A673 (cell line): ENCODE results near the gene DAPK2. TPM values are rescaled to one million over a fixed set of nuclear protein-coding genes. Genes with fewer than 3 reads are reported as not detected.

Experiments used
- BruUV-seq: library from RNA; stranded (reverse); fragments of 400-500 nt; replicated peaks from 2 replicates; lab custom pipeline; 2021; lab: Mats Ljungman, UMichigan
- CTCF ChIA-PET: fragments of 300-600 bp; sonication (Branson Sonifier 250); formaldehyde crosslinking; loops from one replicate; lab custom pipeline; 2022; ENCODE audit warnings: antibody characterized with exemption; lab: Charles Lee
- POLR2A ChIA-PET: fragments of 300-600 bp; sonication (Branson Sonifier 250); formaldehyde crosslinking; loops from one replicate; lab custom pipeline; 2022; ENCODE audit warnings: antibody characterized with exemption; ENCODE audit not compliant: low non-redundant PET; lab: Charles Lee
- DNase-seq: peaks from one replicate; pipeline ENCODE4 v3.0.0-alpha.2; 2015; ENCODE audit warnings: low spot score
- H3K27ac ChIP-seq: fragments of 200-600 bp; sonication (generic); 2 replicates; pipeline ENCODE4 v1.5.1; 2016; ENCODE audit warnings: mixed run types, low read depth, mild to moderate bottlenecking, mixed read lengths, antibody characterized with exemption, low read length; ENCODE audit not compliant: poor library complexity, severe bottlenecking
- H3K27me3 ChIP-seq: fragments of 200-600 bp; sonication (generic); replicated peaks from 2 replicates; pipeline ENCODE4 v1.6.1; 2017; ENCODE audit warnings: mixed run types, low read depth, mild to moderate bottlenecking, mixed read lengths, antibody characterized with exemption, low read length; ENCODE audit not compliant: insufficient read depth, poor library complexity
- H3K36me3 ChIP-seq: fragments of 200-600 bp; sonication (generic); 2 replicates; pipeline ENCODE4 v1.6.1; 2016; ENCODE audit warnings: mixed run types, mild to moderate bottlenecking, mixed read lengths, antibody characterized with exemption, low read length; ENCODE audit not compliant: insufficient read depth, poor library complexity, severe bottlenecking
- H3K4me1 ChIP-seq: fragments of 200-600 bp; sonication (generic); 2 replicates; pipeline ENCODE4 v1.6.1; 2017; ENCODE audit warnings: mixed run types, mild to moderate bottlenecking, mixed read lengths, antibody characterized with exemption, low read length; ENCODE audit not compliant: insufficient read depth, poor library complexity, severe bottlenecking
- H3K4me3 ChIP-seq: fragments of 200-600 bp; sonication (generic); 2 replicates; pipeline ENCODE4 v1.5.1; 2016; ENCODE audit warnings: low read depth, mixed run types, mild to moderate bottlenecking, mixed read lengths, low read length; ENCODE audit not compliant: poor library complexity, severe bottlenecking
- H3K9me3 ChIP-seq: fragments of 200-600 bp; sonication (generic); 2 replicates; pipeline ENCODE4 v1.6.1; 2016; ENCODE audit warnings: mixed run types, low read depth, mild to moderate bottlenecking, mixed read lengths, antibody characterized with exemption, low read length; ENCODE audit not compliant: poor library complexity, severe bottlenecking
- EZH2 ChIP-seq: fragments of 200-600 bp; sonication (generic); IDR thresholded peaks from 2 replicates; pipeline ENCODE4 v1.6.1; 2017; ENCODE audit warnings: borderline replicate concordance, low read depth, mild to moderate bottlenecking, mixed read lengths, antibody characterized with exemption, low read length; ENCODE audit not compliant: poor library complexity, severe bottlenecking
- intact Hi-C: fragments of 100-400 bp; cut with micrococcal nuclease; formaldehyde crosslinking; loops from one replicate; pipeline ENCODE4 v1.10.0; 2022; ENCODE audit not compliant: unreplicated experiment
- total RNA-seq: library from RNA; stranded (reverse); gene quantifications from 2 replicates; pipeline ENCODE4 v1.2.3, GENCODE V29; 2021
- TF ChIP-seq, protein P1 (sequence below): fragments of 300-800, 200-600 bp; sonication (generic); conservative IDR thresholded peaks from 2 replicates; pipeline ENCODE4 v1.5.1; 2017; ENCODE audit warnings: low read depth, mild to moderate bottlenecking, antibody characterized with exemption, low read length, moderate library complexity, mixed read lengths

The DAPK2 gene
- total RNA-seq, 1 experiment from 2014 or later = 19.2 TPM

DNA sequence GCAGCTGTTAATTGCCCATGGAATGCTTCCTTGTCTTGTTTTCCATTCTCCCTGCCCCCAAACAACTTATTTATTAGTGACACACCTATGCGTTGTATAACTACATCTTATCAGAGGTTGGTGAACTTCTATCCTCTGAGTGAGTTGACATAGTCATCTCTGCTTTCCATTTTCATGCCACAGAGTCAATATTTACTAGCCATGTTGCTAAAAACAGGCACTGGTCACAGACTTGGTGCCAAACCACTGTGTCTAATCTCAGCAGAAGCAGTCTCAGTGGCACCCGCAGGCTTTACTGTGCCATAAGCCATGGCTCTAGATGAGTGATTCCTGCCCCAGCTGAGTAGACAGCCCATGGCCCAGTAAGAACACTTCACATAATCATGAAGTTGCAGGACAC lies 26.5 kb downstream of the DAPK2 start:
- Histone ChIP-seq H3K27me3 (no peaks in the 10 kb centered on the region), H3K9me3 (no peaks in the 10 kb centered on the region), H3K27ac (no peak overlapping the region), H3K36me3 (no peaks in the 10 kb centered on the region), H3K4me3 (no peak overlapping the region), H3K4me1 (no peaks in the 10 kb centered on the region)
- no TSS peak for BruUV-seq
- TF ChIP-seq EZH2 = no peak
- TF ChIP-seq, protein P1, sequence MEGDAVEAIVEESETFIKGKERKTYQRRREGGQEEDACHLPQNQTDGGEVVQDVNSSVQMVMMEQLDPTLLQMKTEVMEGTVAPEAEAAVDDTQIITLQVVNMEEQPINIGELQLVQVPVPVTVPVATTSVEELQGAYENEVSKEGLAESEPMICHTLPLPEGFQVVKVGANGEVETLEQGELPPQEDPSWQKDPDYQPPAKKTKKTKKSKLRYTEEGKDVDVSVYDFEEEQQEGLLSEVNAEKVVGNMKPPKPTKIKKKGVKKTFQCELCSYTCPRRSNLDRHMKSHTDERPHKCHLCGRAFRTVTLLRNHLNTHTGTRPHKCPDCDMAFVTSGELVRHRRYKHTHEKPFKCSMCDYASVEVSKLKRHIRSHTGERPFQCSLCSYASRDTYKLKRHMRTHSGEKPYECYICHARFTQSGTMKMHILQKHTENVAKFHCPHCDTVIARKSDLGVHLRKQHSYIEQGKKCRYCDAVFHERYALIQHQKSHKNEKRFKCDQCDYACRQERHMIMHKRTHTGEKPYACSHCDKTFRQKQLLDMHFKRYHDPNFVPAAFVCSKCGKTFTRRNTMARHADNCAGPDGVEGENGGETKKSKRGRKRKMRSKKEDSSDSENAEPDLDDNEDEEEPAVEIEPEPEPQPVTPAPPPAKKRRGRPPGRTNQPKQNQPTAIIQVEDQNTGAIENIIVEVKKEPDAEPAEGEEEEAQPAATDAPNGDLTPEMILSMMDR = no peak
- intact Hi-C loops = no loop called here
- no peak for DNase-seq
- POLR2A ChIA-PET = no interaction called here
- CTCF ChIA-PET = no interaction called here

GRCh38 chr15:64017591-64018163 lies 28.6 kb downstream of the DAPK2 start:
- TF ChIP-seq, protein P1 = no peak
- TF ChIP-seq EZH2 = no peak
- no peaks in the 10 kb centered on the region for H3K27me3 ChIP-seq
- H3K9me3 ChIP-seq = no peaks in the 10 kb centered on the region
- intact Hi-C loops = no loop called here
- ChIA-PET CTCF (no interaction called here), POLR2A (no interaction called here)
- no TSS peak for BruUV-seq
- no peak overlapping the region for H3K27ac ChIP-seq
- no peak for DNase-seq
- H3K4me3 ChIP-seq = no peak overlapping the region
- H3K4me1 ChIP-seq = peaks cover 13% of the 10 kb centered on the region
- no peaks in the 10 kb centered on the region for H3K36me3 ChIP-seq

GRCh38 chr15:64017082-64017588 lies 29.1 kb downstream of the DAPK2 start:
- peaks cover 15% of the 10 kb centered on the region for H3K4me1 ChIP-seq
- no TSS peak for BruUV-seq
- no peak overlapping the region for H3K27ac ChIP-seq
- H3K27me3 ChIP-seq = no peaks in the 10 kb centered on the region
- intact Hi-C loops = no loop called here
- no peaks in the 10 kb centered on the region for H3K36me3 ChIP-seq
- no peak for TF ChIP-seq EZH2
- TF ChIP-seq, protein P1 = no peak
- CTCF ChIA-PET = no interaction called here
- DNase-seq = no peak
- no peak overlapping the region for H3K4me3 ChIP-seq
- H3K9me3 ChIP-seq = no peaks in the 10 kb centered on the region
- POLR2A ChIA-PET = no interaction called here
